ENCODE measurements around the gene CREB5.

Gene CREB5

DNA sequence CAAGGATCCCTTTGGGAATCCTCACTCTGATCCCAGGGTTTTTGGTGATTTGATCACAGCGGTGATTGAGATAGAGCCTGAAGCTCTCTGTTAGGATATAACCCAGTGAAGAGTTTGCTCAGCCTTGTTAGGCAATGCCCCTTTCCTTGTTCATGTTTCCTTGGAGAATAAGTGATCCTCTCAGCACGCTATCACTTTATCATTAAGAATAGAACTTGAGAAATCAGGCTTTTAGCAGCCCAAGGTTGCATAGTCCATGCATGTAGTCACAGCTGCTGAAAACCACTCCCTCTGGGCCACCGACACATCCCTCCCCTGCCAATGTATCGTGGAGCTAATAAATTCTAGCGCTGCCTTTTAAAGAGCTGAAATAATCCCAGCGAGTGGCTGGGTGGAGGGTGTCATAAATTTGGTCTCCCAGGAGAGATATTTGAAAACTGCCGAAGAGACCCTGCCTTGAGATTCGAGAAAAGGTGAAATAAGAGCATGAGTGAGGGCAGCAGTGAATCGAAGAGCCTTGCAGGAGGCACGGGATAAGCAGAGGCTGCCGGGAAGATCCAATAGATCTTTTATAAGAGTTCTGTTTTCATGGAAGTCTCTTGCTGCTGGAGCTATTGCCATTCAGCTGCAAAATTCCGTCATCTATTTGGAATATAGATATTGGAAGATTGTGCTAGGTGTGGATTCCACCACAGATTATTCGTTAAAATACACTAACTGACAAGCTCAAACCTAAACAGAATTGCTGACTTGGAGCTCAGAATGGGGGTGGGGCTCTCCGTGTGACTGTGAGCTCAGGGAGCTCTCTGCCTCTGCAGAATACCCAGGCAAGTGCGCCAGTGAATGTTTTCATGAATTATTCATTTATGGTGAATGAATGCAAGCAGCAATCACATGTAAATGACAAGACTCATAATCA, 296.0 kb downstream of the CREB5 start:
- no peak for DNase-seq (ENCODE audit: low read depth in 3 of 3)

DNA sequence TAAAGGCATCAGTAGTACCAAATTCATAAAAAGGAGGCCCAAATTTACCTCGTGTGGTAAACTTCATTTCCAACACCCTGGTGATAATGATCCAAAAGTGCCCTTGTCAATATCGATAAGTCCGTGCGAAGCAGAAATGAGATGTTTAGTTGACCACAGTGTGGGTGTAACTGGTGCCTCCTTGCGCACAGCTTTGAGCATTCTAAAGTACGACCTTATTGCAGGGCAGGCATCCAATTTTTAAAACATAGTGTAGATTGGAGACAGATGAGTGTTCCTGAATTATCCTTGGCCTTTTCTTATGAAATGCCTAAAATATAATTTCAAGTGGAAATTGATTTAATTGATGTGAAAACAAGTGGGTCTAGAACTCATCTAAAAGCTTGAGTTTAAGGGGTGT, 297.4 kb downstream of the CREB5 start:
- DNase-seq (ENCODE audit: low read depth in 3 of 3): no peak

DNA sequence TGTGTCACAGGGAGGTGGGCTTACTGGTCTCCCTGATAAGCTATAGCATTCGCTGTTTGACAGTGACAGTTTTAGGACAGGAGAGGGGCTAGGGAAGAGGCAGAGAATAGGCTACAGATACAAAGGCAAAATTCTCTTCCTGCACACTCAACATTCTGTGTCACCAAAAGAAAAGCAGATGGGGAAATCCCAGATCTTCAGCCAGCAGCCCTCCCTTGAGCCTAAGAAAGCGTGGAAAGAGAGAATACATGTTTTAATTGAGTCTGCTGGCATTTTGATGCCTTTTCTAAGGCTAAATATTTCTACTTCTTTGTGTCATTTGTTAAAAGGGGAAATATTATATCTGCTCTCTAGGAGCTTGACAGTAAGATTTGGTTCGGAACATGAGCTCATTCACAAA, 298.8 kb downstream of the CREB5 start:
- no peak for DNase-seq (ENCODE audit: low read depth in 3 of 3)

- no peak for DNase-seq (ENCODE audit: low read depth in 3 of 3)
These were observed 302.3 kb downstream of the CREB5 start for GRCh38 chr7:28714459-28715120.

GRCh38 chr7:28717445-28718054, 305.2 kb downstream of the CREB5 start:
- DNase-seq (ENCODE audit: low read depth in 3 of 3): no peak

GRCh38 chr7:28718055-28718481, 305.8 kb downstream of the CREB5 start:
- no peak for DNase-seq (ENCODE audit: low read depth in 3 of 3)

DNA sequence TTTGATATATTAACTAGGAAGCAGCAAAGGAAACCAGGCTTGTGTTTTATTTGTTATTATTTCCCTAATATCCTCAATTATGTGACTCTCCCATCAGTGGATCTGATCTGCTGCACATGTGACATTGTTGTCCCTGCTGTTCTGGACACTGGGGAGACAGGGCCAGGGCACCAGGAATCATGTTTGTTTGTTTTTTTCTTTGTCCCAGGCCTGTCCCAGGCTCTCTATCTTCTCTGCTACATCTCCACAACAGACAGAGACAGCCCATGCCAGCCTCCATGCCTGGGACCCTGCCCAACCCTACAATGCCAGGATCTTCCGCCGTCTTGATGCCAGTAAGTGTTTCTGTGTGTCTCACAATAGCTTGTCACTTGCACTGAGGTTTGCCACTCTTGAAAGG, 306.2 kb downstream of the CREB5 start:
- no peak for DNase-seq (ENCODE audit: low read depth in 3 of 3)

DNA sequence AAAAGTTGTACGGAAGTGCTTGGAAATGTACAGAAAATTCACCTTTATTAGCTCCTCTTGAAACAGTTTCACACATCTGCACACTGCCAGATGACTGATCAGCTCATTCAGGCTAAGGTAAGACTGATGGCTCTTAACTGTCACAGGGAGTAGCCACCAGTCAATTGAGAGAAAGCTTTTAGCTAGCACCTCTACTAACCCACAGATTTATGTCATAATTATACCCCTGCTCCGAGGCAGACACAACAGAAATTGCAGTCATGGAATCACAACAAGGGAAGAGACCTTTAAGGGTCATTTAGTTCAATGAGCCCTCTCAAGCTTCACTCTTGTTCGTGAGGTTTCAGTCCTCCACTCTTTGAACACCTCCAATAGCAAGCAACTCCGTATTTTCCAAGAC, 310.4 kb downstream of the CREB5 start:
- DNase-seq (ENCODE audit: low read depth in 3 of 3): no peak

- no peak for DNase-seq (ENCODE audit: low read depth in 3 of 3)
These were observed 311.0 kb downstream of the CREB5 start for GRCh38 chr7:28723336-28723735.

- no peak for DNase-seq (ENCODE audit: low read depth in 3 of 3)
These were observed 312.2 kb downstream of the CREB5 start for GRCh38 chr7:28724563-28724962.

DNA sequence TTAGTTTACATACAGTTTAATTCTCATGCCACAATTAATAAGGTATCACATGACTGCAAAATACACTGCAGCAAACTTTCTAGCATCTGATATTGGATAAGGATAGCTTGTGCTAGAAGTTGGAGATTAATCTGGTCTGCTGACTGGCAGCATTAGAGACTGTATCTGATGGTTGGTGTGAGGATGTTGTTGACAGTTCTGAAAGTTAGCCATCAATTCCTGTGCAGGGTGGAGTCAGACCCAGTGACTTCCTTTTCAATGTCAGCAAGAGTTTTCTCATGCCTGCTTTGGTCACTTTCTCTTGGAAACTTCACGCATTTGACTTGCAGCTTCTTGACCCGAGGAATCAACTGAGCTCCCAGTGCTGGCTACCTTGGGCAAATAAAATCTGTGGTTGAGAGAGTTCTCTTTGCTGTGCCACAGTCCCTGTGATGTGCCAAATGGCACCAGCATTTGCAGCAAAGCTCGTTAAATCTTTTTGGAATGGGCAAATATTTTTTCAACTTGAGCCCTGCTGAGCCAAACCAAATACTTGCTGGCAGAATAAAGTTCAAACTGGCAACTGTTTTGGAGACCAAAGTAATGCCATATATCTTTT, 312.8 kb downstream of the CREB5 start:
- DNase-seq (ENCODE audit: low read depth in 3 of 3): no peak

GRCh38 chr7:28725911-28726310, 313.6 kb downstream of the CREB5 start:
- DNase-seq (ENCODE audit: low read depth in 3 of 3): no peak

DNA sequence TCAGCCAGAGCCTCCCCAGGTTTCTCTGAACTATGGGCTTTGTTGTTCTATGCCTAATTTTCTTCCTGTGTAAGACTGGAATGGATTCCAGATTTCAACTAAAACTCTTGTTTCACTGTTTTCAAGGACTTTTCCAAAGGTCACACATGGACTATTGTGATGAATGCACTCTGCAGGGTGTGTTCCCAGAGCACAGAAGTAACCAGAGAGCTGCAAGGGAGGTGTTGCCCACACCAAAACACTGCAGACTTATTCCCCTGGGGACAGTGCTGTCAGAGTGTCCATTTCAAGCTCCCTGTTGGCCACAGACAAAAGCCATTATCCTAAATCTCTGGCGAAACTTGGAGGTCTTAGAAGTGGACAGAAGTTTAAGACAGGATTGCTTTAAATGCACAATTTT, 314.2 kb downstream of the CREB5 start:
- no peak for DNase-seq (ENCODE audit: low read depth in 3 of 3)

- DNase-seq (ENCODE audit: low read depth in 3 of 3): no peak
These were observed 317.0 kb downstream of the CREB5 start for GRCh38 chr7:28729281-28729680.

DNA sequence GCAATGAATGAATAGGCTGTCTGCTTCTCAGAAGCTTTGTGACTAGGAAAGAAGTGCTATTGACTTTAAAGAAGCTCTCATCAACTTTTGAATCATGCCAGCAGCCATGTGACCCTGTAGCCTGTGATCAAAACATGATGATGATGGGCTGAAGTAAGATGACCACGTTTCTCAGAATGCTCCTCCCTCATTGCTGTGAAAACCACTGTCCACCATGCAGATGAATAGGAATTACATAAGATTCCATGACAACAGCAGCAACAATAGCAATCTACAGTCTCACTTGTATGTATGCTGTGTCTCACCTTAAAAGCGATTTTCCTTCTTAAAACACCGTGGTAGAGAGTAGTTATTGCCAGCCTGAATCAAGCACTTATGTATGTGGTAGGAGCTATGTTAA, 317.4 kb downstream of the CREB5 start:
- no peak for DNase-seq (ENCODE audit: low read depth in 3 of 3)

GRCh38 chr7:28731092-28731658, 318.9 kb downstream of the CREB5 start:
- no peak for DNase-seq (ENCODE audit: low read depth in 3 of 3)

- no peak for DNase-seq (ENCODE audit: low read depth in 3 of 3)
These were observed 320.0 kb downstream of the CREB5 start for GRCh38 chr7:28732071-28732869.

GRCh38 chr7:28733035-28733434, 320.7 kb downstream of the CREB5 start:
- no peak for DNase-seq (ENCODE audit: low read depth in 3 of 3)

- DNase-seq (ENCODE audit: low read depth in 3 of 3): no peak
These were observed 326.1 kb downstream of the CREB5 start for GRCh38 chr7:28738412-28738811.

DNA sequence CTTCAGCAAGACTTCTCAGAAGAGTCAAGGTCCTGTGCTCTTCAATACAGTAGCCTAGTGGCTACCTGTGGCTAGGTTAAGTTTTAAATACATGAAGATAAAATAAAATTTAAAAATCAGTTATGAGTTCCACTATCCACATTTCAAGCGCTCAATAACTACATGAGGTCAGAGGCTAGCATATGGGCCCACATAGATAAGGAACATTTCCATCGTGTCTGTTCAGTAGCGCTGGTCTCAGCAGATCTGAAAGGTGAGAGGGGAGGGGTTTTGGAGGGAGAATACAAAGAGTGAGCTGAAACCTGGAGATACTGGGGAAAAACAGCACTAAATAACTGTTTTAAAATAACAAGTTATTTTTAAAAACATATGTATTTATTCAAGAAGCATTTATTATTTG, 326.8 kb downstream of the CREB5 start:
- DNase-seq (ENCODE audit: low read depth in 3 of 3): no peak

GRCh38 chr7:28739826-28740225, 327.5 kb downstream of the CREB5 start:
- no peak for DNase-seq (ENCODE audit: low read depth in 3 of 3)

Data from stimulated activated CD4-positive, alpha-beta T cell treated with anti-CD3 and anti-CD28 coated beads, TNF-alpha, amount 100 ng/mL, for 4 hours (primary cell).